Activated naive CD8-positive, alpha-beta T cell (primary cell): Measurements from ENCODE around the gene ZCCHC3.
A peak's percentile ranks its signal among the peaks of the same experiment; 100 is the strongest.

Experiments
- H3K27ac Mint-ChIP-seq: one replicate; pipeline ENCODE4 v1.8.0; 2021; ENCODE audit warnings: mixed read lengths
- H3K27me3 Mint-ChIP-seq: one replicate; pipeline ENCODE4 v1.8.0; 2021; ENCODE audit warnings: mixed read lengths
- H3K36me3 Mint-ChIP-seq: one replicate; pipeline ENCODE4 v1.8.0; 2021; ENCODE audit warnings: mixed read lengths
- H3K4me1 Mint-ChIP-seq: one replicate; pipeline ENCODE4 v1.8.0; 2021; ENCODE audit warnings: low read depth, mixed read lengths
- H3K4me3 Mint-ChIP-seq: one replicate; pipeline ENCODE4 v1.8.0; 2021; ENCODE audit warnings: mild to moderate bottlenecking, mixed read lengths
- H3K9me3 Mint-ChIP-seq: one replicate; pipeline ENCODE4 v1.8.0; 2021; ENCODE audit warnings: low read depth, mixed read lengths

Gene ZCCHC3

DNA sequence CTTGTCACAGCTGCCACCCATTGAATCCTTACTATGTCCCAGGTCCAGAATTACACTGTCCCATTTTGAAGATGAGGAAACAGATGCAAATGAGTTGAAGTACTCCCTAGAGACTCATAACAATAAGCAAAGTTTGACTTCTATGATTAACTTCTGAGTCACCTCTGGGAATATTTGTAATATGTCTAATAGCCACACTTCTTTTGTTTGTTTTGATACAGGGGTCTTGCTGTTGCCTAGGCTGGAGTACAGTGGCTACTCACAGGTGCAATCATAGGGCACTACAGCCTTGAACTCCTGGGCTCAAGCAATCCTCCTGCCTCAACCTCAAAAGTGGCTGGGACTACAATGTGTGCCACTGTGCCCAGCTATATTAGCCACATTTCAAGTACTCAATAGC, 16.6 kb downstream of the ZCCHC3 start:
- H3K27me3 Mint-ChIP-seq = peaks cover 1% of the 10 kb centered on the region
- H3K9me3 Mint-ChIP-seq = no peaks in the 10 kb centered on the region

DNA sequence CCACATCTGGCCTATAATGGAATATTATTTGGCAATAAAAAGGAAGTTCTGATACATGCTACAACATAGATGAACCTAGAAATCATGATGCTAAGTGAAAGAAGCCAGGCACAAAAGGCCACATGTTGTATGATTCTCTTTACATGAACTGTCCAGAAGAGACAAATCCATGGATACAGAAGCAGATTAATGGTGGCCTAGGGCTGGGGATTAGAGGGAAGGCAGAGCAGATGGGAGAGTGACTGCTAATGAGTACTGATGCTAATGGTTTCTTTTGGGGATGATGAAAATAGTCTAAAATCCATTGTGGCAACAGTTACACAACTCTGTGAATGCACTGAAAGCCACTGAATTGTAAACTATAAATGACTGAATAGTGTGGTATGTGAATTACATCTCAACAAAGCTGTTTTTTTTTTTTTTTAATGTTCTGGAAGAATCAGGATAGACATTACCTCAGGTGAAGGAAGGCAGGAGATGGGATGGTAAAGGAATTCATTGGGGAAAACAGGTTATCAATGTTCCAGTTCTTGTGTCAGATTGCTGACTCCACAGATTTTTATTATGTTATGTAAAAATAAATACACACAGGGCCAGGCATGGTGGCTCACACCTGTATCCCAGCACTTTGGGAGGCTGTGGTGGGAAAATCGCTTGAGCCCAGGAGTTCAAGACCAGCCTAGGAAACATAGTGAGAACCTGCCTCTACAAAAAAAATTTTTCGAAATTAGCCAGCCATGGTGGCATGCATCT, 19.1 kb downstream of the ZCCHC3 start:
- no peak overlapping the region for H3K27ac Mint-ChIP-seq

More for the DNA sequence above, 16.6 kb downstream of the ZCCHC3 start:
- Mint-ChIP-seq H3K36me3 (peaks cover 5% of the 10 kb centered on the region), H3K4me3 (no peak overlapping the region), H3K4me1 (peaks cover 15% of the 10 kb centered on the region), H3K27ac (no peak overlapping the region)

DNA sequence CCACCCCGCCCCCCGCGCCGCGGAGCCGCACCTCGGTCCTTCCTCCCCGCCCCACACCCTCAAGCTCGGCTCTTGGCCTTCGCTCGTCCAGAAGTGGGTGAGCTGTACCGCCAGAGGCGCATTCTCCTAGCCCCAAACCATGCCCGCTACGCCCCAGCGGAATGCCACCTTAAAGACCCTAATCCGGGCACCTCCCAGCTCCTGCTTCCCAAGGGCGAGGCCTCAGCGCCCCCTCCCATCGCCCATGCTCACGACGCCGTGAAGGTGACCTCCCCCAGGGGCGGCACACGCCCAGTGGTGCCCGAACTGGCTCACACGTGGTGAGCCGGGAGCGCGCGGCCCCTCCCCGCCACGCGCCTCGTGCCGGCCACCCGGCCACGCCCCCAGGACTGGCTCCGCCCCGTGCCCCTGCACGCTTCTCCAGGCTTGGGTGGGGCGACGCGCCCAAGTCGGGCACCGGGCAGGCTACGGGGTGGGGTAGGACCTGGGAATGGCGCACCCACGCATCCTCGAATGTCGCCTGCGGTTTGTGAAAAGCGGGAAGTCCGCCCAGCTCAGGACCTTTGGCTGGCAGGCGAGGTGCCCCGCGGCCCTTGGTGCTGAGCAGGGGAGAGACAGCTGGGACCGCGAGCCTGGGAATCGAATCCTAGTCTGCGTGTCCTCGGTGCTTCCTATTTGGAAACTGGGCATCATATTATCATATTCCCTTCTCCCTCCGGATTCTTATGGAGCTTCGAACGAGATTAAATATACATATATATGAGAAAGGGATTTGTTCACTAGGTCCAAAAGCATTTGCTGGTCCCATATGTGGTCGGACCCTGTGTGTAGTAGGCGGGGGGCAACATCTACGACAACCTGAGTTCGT, 27.0 kb downstream of the ZCCHC3 start:
- Mint-ChIP-seq H3K4me3 (peak overlapping the region; percentile 91), H3K36me3 (peaks cover 3% of the 10 kb centered on the region), H3K27ac (peak overlapping the region; percentile 94), H3K9me3 (no peaks in the 10 kb centered on the region), H3K4me1 (peaks cover 23% of the 10 kb centered on the region), H3K27me3 (no peaks in the 10 kb centered on the region)

More for the DNA sequence above, 19.1 kb downstream of the ZCCHC3 start:
- no peaks in the 10 kb centered on the region for H3K4me1 Mint-ChIP-seq
- peaks cover 1% of the 10 kb centered on the region for H3K27me3 Mint-ChIP-seq
- H3K9me3 Mint-ChIP-seq = no peaks in the 10 kb centered on the region
- no peak overlapping the region for H3K4me3 Mint-ChIP-seq
- peaks cover 8% of the 10 kb centered on the region for H3K36me3 Mint-ChIP-seq

DNA sequence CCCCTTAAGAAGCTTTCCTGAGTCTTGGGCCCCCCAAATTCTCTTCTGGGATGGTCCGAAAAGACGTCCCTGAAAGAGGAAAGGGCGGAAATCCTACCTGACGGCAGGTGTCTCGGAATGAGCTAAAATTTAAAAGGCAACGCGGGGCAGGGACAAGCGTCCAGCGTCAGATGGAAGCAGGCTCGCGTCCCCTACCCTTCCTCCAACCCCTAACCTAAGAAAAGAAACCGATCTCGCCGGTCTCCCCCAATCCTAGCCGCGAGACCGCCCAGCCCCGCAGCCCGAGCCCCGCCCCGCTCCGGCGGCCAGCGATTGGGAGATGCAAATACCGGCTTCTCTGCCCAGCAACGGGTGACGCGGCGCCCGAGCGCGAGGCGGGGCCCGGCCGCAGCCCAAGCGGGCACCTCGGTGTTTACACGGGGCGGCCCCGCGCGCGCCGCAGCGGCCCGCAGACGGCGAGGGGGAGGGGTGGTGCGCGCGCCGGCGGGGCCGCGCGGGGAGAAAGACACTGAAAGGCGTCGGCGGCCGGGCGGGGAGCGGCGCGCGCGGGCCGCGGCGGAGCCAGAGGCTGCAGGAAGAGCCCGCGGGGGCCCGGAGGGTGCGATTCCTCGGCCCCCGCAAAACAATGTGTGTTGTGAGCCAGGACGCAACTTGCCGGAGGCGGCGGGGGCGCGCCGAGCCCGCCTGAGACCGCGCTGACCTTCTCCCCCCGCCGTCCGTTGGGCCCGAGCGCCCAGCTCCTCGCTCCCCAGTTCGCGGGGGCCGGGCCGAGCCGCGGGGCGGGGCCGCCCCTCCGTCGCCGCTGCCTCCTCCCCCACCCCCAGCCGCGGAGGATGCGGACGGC, 27.9 kb downstream of the ZCCHC3 start, which contains the start of gene SOX12:
Gene SOX12 (plus strand): TSS at position 508 of the 844 bp plus-strand sequence. CDS start 373 bp downstream, outside the sequence.
- Mint-ChIP-seq H3K36me3 (peaks cover 3% of the 10 kb centered on the region), H3K27ac (peak within 1 kb of the TSS; percentile 94), H3K4me3 (peak within 1 kb of the TSS; percentile 91)

DNA sequence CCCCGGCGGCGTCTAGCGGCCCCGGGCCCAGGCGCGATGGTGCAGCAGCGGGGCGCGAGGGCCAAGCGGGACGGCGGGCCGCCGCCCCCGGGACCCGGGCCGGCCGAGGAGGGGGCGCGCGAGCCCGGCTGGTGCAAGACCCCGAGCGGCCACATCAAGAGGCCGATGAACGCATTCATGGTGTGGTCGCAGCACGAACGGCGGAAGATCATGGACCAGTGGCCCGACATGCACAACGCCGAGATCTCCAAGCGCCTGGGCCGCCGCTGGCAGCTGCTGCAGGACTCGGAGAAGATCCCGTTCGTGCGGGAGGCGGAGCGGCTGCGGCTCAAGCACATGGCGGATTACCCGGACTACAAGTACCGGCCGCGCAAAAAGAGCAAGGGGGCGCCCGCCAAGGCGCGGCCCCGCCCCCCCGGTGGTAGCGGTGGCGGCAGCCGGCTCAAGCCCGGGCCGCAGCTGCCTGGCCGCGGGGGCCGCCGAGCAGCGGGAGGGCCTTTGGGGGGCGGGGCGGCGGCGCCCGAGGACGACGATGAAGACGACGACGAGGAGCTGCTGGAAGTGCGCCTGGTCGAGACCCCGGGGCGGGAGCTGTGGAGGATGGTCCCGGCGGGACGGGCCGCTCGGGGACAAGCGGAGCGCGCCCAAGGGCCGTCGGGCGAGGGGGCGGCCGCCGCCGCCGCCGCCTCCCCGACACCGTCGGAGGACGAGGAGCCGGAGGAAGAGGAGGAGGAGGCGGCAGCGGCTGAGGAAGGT, 28.7 kb downstream of the ZCCHC3 start:
- Mint-ChIP-seq H3K4me3 (peak overlapping the region; percentile 84), H3K9me3 (no peaks in the 10 kb centered on the region), H3K27me3 (no peaks in the 10 kb centered on the region), H3K4me1 (peaks cover 32% of the 10 kb centered on the region), H3K27ac (peak overlapping the region; percentile 66), H3K36me3 (peaks cover 3% of the 10 kb centered on the region)

More for the DNA sequence above, 27.9 kb downstream of the ZCCHC3 start, which contains the start of gene SOX12:
- Mint-ChIP-seq H3K27me3 (no peaks in the 10 kb centered on the region), H3K4me1 (peaks cover 27% of the 10 kb centered on the region), H3K9me3 (no peaks in the 10 kb centered on the region)

DNA sequence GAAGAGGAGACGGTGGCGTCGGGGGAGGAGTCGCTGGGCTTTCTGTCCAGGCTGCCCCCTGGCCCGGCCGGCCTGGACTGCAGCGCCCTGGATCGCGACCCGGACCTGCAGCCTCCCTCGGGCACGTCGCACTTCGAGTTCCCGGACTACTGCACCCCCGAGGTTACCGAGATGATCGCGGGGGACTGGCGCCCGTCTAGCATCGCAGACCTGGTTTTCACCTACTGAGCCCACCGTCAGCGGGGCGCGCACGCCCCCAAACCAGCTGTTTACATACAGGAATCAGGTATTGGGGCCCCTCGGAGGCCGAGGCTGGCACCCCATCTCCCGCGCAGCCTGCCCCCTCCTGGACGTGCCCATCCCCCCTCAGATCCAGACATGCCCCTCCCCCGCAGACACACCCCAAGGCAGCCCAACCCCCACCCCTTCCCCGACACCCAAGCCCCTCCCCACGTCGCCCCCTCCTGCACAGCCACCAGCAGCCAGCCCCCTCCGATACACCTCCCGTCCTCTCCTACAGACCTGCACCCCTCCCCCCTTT, 29.3 kb downstream of the ZCCHC3 start:
- Mint-ChIP-seq H3K4me3 (peak overlapping the region; percentile 79), H3K27ac (no peak overlapping the region)

DNA sequence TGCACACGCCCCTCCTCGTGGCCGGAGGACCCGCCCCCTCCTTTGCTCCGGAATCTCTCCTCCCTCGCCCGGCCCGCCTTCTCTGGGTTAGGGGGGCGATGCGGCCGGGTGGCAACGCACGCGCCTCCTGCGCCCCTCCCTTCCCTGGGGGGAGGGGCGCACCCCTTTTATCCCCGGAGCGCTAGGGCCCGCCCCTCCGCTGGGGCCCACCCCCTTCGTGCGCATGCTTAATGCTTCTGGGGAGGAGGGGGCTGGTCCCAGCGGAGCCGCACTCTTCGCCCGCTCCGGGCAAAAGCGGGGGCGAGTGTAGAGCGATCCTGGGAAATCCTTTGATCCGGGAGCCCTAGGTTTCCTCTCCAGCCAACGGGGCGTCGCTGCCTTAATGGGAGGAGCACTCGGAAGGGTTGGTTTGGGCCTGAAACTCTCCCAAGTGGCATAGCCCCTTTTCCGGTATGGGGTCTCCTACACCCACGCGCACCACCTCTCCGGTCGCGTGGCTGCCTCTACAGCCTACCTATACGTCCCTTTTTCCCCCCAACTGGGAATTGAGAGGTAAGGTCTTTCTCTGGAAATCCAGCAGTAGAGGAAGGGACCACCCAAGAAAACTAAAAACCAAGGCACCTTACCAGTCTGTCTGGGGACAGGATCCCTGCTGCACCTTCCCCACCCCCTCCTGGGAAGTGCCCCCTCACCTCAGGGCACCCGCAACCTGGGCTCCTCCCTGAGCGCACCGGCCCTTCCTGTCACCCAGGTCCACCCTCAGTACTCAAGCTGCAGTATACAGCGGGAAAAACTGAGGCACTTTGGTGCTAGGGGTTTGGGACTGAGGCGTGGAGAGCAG, 30.0 kb downstream of the ZCCHC3 start:
- Mint-ChIP-seq H3K27me3 (no peaks in the 10 kb centered on the region), H3K36me3 (no peaks in the 10 kb centered on the region), H3K4me1 (peaks cover 32% of the 10 kb centered on the region), H3K27ac (peak overlapping the region; percentile 28), H3K4me3 (peak overlapping the region; percentile 79), H3K9me3 (no peaks in the 10 kb centered on the region)

More for the DNA sequence above, 29.3 kb downstream of the ZCCHC3 start:
- H3K27me3 Mint-ChIP-seq = no peaks in the 10 kb centered on the region
- H3K4me1 Mint-ChIP-seq = peaks cover 32% of the 10 kb centered on the region
- no peaks in the 10 kb centered on the region for H3K36me3 Mint-ChIP-seq
- no peaks in the 10 kb centered on the region for H3K9me3 Mint-ChIP-seq

DNA sequence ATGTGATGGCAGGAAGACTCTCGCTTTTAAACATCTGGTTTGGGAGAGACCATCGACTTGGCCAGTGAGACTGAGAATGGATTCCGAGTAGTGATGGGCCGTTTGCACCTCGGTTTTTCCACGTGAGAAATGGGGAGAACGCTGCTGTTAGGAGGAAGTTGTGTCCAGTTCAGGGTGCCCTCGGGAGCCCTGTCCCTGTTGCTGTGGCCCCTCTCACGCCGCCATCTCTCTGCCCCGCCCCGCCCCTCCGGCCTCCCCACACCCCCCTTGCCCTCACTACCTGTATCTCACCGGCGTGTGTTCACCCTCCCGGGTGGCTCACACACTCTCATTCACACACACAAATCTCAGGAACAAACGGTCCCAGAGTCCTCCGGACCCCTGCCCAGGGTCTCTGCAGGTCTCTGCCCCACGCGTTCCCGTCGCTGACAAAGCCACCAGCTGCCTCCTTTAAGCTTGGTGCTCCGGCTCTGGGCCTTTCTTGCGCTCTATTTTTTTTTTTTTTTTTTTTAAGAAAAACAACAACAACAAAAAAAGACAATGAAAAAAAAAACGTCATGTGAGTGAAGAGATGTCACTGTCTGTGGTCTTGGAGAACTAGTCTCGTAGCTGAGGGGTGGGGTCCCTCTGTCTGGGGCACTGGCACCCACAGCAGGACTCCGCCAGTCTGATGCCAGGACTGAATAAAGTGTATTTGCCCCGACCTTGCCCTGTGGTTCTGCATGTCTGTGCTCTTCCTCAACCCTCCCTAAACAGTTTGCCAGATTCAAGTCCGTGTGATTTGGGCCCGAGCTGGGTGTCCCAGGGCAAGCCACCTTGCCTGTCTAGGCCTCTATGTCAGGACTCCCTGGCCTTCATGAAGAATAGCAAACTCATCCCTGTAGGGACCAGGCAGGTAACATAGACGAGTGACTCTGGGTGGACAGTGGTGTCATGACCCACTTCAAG, 30.9 kb downstream of the ZCCHC3 start:
- Mint-ChIP-seq H3K36me3 (no peaks in the 10 kb centered on the region), H3K4me3 (peak overlapping the region; percentile 79), H3K9me3 (no peaks in the 10 kb centered on the region), H3K4me1 (peaks cover 32% of the 10 kb centered on the region), H3K27ac (peak overlapping the region; percentile 88), H3K27me3 (no peaks in the 10 kb centered on the region)

DNA sequence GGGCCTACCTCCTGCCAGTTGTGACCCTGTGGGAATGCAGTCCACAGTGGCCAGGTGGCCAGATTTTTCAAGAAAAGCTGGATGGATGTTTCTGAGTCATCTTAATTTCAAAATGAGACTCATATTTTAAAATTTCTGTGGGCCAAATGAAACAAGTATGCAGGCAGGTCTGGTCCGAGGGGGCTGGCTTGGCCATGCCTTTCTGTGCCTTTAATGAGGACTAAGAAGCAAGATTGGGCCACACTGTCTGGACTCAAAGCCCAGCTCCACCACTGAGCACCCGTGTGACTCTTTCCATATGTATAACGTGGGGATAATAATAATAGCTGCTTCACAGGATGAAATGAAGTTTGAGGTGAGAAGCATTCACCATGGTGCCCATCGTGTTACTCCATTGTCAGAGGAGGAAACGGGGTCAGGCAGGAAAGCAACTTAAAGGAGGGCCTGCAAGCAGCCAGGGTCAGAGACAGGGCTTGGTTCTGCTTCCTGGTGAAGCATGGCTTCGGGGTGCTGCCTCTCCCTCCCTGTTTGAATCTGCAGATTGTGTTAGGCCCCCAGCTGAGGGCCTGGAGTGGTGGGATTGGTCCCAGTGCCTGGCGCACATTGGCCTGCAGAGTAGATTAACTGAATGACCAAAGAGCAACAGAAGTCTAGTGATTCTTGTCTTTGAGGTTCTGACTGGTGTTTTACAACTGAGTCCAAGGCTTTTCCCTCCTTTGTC, 31.8 kb downstream of the ZCCHC3 start:
- Mint-ChIP-seq H3K36me3 (no peaks in the 10 kb centered on the region), H3K27ac (peak overlapping the region; percentile 88), H3K9me3 (no peaks in the 10 kb centered on the region), H3K4me3 (peak overlapping the region; percentile 79), H3K27me3 (no peaks in the 10 kb centered on the region), H3K4me1 (peaks cover 25% of the 10 kb centered on the region)

DNA sequence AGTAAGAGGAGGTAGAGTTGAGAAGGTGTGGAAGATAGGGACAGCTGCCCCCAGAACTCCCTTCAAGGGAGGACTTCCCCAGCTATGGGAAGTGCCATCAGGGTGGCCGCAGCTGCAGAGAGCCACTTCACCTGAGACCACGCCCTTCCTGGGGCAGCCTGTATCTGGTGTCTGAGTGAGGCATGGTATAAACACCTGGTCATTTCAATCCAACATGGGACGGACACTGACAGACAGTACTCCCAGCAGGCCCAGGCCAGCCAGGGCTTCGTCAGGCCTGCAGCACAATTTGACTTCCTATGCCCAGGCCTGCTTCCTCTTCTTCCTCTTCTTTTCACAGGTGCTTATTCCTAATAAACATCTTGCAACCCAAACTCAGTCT, 32.5 kb downstream of the ZCCHC3 start:
- Mint-ChIP-seq H3K27me3 (no peaks in the 10 kb centered on the region), H3K36me3 (no peaks in the 10 kb centered on the region), H3K27ac (no peak overlapping the region), H3K4me1 (peaks cover 24% of the 10 kb centered on the region), H3K9me3 (no peaks in the 10 kb centered on the region), H3K4me3 (peak overlapping the region; percentile 47)

DNA sequence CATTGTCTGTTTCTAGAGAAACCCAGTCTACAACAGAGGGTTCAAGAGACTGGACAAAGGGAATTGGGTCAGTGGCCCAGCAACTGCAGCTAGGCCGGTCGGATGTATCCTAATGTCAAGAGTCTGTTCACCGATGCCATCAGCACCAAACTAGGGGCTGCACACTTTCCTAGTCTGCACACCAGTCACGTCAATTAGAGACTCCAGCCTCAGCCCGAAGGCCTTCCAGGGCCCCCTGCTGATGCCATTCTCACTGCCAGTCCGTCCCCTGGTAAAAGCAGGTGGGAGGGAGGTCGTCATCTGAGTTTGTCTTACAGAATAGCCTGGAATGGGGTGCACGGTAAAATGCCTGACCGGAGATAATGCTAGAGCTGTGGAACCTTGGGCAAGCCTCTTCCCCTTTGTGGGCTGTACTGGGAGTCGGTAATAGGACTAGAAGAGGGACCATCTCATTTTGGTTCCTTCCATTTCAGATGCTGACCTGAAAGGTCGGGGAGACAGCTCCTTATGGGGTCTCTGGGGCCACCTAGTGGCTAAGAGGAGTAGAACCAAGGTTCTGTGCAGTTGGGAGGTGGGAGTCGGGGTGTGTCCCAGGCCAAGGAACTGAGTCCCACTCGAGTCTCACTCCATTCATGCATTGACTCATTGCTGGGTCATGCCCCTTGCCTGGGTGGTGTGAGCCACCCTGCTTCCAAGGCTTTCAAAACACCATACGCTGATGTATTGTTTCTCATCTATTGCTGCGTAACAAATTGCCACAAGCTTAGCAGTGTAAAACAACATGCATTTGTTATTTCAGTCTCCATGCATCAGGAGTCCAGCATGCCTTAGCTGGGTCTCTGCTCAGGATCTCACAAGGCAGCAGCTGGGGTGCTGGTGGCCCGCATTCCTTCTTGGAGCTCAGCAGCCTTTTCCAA, 33.1 kb downstream of the ZCCHC3 start:
- Mint-ChIP-seq H3K4me3 (peak overlapping the region; percentile 47), H3K27ac (no peak overlapping the region), H3K36me3 (no peaks in the 10 kb centered on the region)

More for the DNA sequence above, 33.1 kb downstream of the ZCCHC3 start:
- H3K9me3 Mint-ChIP-seq = no peaks in the 10 kb centered on the region
- H3K4me1 Mint-ChIP-seq = peaks cover 22% of the 10 kb centered on the region
- no peaks in the 10 kb centered on the region for H3K27me3 Mint-ChIP-seq
